ENCODE results near the gene TMEM156. TPM values are rescaled to one million over a fixed set of nuclear protein-coding genes. Genes with fewer than 3 reads are reported as not detected.
"Not testable (repeated sequence)": the region's sequence is repeated elsewhere in the genome, so short reads cannot be mapped to it uniquely, and the experiment has no call there.

The TMEM156 gene
- total RNA-seq, 1 donor from 2014 or later, result not detected

DNA sequence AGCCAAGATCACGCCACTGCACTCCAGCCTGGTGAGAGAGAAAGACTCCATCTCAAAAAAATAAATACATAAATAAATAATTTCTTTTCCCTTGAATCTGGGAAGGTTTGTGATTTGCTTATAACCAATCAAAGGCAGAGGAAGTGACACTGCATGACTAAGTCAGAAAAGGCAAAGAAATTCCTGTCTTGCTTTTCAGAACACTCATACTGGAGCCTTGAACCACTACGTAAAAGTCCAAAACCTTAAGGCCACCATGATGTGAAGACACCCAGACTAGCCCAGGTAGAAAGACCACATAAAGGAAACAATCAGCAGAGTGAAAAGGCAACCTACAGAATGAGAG, 36.6 kb downstream of the TMEM156 start:
- TF ChIP-seq, protein P1, sequence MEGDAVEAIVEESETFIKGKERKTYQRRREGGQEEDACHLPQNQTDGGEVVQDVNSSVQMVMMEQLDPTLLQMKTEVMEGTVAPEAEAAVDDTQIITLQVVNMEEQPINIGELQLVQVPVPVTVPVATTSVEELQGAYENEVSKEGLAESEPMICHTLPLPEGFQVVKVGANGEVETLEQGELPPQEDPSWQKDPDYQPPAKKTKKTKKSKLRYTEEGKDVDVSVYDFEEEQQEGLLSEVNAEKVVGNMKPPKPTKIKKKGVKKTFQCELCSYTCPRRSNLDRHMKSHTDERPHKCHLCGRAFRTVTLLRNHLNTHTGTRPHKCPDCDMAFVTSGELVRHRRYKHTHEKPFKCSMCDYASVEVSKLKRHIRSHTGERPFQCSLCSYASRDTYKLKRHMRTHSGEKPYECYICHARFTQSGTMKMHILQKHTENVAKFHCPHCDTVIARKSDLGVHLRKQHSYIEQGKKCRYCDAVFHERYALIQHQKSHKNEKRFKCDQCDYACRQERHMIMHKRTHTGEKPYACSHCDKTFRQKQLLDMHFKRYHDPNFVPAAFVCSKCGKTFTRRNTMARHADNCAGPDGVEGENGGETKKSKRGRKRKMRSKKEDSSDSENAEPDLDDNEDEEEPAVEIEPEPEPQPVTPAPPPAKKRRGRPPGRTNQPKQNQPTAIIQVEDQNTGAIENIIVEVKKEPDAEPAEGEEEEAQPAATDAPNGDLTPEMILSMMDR (IDR thresholded peaks at IDR 0.05; ENCODE audit: partially characterized antibody, unreplicated experiment), result no peak
- H3K27me3 Mint-ChIP-seq (ENCODE audit: unreplicated experiment), result peaks cover 2% of the 10 kb centered on the region
- H3K4me3 Mint-ChIP-seq (ENCODE audit: unreplicated experiment), result no peak overlapping the region
- H3K27ac Mint-ChIP-seq (ENCODE audit: unreplicated experiment), result no peak overlapping the region
- H3K4me1 Mint-ChIP-seq (ENCODE audit: low read depth, unreplicated experiment), result no peaks in the 10 kb centered on the region
- no peak for DNase-seq
- no peaks in the 10 kb centered on the region for H3K36me3 Mint-ChIP-seq (ENCODE audit: unreplicated experiment)
- no peaks in the 10 kb centered on the region for H3K9me3 Mint-ChIP-seq (ENCODE audit: unreplicated experiment)

DNA sequence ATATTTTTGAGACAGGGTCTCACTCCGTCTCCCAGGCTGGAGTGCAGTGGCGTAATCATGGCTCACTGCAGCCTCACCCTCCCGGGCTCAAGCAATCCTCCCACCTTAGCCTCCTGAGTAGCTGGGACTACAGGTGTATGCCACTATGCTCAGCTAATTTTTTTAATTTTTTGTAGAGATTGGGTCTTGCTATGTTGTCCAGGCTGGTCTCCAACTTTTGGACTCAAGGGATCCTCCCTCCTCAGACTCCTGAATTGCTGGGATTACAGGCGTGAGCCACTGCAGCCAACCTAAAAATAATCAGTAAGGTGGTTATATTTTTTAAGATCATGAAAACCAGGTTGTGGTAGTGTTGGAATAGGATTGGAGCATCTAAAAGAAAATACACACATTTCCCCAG, 38.1 kb downstream of the TMEM156 start:
- H3K27me3 Mint-ChIP-seq (ENCODE audit: unreplicated experiment), result no peaks in the 10 kb centered on the region
- TF ChIP-seq, protein P1 (IDR thresholded peaks at IDR 0.05; ENCODE audit: partially characterized antibody, unreplicated experiment), result no peak
- no peak for DNase-seq
- no peak overlapping the region for H3K27ac Mint-ChIP-seq (ENCODE audit: unreplicated experiment)
- H3K4me1 Mint-ChIP-seq (ENCODE audit: low read depth, unreplicated experiment), result no peaks in the 10 kb centered on the region
- H3K9me3 Mint-ChIP-seq (ENCODE audit: unreplicated experiment), result no peaks in the 10 kb centered on the region
- H3K36me3 Mint-ChIP-seq (ENCODE audit: unreplicated experiment), result no peaks in the 10 kb centered on the region
- no peak overlapping the region for H3K4me3 Mint-ChIP-seq (ENCODE audit: unreplicated experiment)

DNA sequence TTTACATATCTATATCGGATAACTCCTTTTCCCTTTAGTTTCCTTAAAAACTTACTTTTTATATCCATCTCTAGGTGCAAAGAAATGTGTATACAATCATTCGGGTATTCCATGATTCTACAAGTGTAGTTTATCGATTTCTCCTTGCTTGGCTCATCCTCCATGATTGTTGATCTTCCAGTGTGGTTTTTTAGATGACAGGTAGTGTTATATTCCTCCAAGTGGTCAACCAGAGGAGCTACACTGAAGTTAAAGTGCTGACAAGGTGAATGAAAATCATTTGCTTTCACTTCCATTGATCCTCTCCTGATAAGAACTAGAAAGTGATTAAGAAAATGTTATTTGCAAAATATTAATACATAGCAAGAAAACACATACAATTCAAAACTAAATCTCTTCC, 38.5 kb downstream of the TMEM156 start:
- Mint-ChIP-seq H3K27ac (ENCODE audit: unreplicated experiment) (no peak overlapping the region), H3K9me3 (ENCODE audit: unreplicated experiment) (no peaks in the 10 kb centered on the region), H3K4me3 (ENCODE audit: unreplicated experiment) (no peak overlapping the region), H3K36me3 (ENCODE audit: unreplicated experiment) (no peaks in the 10 kb centered on the region), H3K4me1 (ENCODE audit: low read depth, unreplicated experiment) (no peaks in the 10 kb centered on the region), H3K27me3 (ENCODE audit: unreplicated experiment) (no peaks in the 10 kb centered on the region)
- TF ChIP-seq, protein P1 (IDR thresholded peaks at IDR 0.05; ENCODE audit: partially characterized antibody, unreplicated experiment), result no peak
- DNase-seq, result no peak

DNA sequence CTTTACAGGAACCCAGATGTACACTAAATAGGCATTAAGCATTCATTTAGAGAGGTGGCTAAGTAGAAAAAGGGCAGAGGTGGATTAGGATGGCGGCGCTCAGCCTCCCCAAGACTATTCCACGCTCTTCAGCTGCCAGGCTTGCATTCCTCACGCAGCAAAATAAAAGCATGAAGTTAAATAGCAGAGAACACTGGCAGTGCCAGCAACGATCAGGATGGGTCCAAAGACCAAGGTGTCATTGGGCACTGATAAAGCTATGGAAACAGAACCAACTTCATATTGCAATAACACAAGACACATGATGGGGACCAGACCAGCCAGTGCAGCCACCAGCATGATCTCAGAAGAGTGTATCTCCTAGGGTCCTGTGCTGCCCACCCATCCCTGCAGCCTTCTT, 42.0 kb downstream of the TMEM156 start:
- no peaks in the 10 kb centered on the region for H3K27me3 Mint-ChIP-seq (ENCODE audit: unreplicated experiment)
- no peak overlapping the region for H3K4me3 Mint-ChIP-seq (ENCODE audit: unreplicated experiment)
- H3K9me3 Mint-ChIP-seq (ENCODE audit: unreplicated experiment), result no peaks in the 10 kb centered on the region
- H3K27ac Mint-ChIP-seq (ENCODE audit: unreplicated experiment), result no peak overlapping the region
- TF ChIP-seq, protein P1 (IDR thresholded peaks at IDR 0.05; ENCODE audit: partially characterized antibody, unreplicated experiment), result no peak
- no peaks in the 10 kb centered on the region for H3K36me3 Mint-ChIP-seq (ENCODE audit: unreplicated experiment)
- no peak for DNase-seq
- peaks cover 1% of the 10 kb centered on the region for H3K4me1 Mint-ChIP-seq (ENCODE audit: low read depth, unreplicated experiment)

DNA sequence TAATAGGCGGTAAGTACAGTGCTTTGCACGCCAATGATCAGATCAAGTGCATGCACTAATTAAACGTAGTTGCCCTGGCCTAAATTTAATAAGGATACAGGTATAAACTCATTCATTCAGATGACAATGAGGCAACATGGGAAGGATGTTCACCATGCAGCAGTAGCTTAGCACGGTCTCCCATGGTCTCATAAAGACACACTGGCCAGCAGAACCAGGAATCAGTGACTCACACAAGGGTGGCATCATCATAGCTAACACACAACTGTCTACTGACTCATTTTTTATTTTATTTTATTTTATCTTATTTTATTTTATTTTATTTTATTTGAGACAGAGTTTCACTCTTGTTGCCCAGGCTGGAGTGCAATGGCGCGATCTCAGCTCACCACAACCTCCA, 42.7 kb downstream of the TMEM156 start:
- no peak overlapping the region for H3K27ac Mint-ChIP-seq (ENCODE audit: unreplicated experiment)
- no peaks in the 10 kb centered on the region for H3K9me3 Mint-ChIP-seq (ENCODE audit: unreplicated experiment)
- no peak for DNase-seq
- peaks cover 1% of the 10 kb centered on the region for H3K4me1 Mint-ChIP-seq (ENCODE audit: low read depth, unreplicated experiment)
- H3K36me3 Mint-ChIP-seq (ENCODE audit: unreplicated experiment), result no peaks in the 10 kb centered on the region
- no peaks in the 10 kb centered on the region for H3K27me3 Mint-ChIP-seq (ENCODE audit: unreplicated experiment)
- TF ChIP-seq, protein P1 (IDR thresholded peaks at IDR 0.05; ENCODE audit: partially characterized antibody, unreplicated experiment), result no peak
- no peak overlapping the region for H3K4me3 Mint-ChIP-seq (ENCODE audit: unreplicated experiment)

DNA sequence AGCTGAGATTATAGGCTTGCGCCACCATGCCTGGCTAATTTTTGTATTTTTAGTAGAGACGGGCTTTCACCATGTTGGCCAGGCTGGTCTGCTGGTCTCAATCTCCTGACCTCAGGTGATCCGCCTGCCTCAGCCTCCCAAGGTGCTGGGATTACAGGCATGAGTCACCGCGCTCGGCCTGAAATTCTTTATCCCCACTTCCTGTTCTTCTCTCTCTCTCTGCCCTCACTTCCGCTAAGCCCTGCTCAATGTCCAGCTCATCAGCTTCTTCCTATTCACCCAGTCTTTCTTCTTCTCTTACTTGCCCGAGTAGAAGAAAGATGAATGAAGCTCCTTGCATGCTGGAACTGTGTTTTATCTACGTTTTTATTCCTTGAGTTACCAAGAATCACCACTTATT, 43.9 kb downstream of the TMEM156 start:
- not testable (repeated sequence) for H3K9me3 Mint-ChIP-seq (ENCODE audit: unreplicated experiment); DNase-seq; H3K4me1 Mint-ChIP-seq (ENCODE audit: low read depth, unreplicated experiment); H3K27ac Mint-ChIP-seq (ENCODE audit: unreplicated experiment); H3K36me3 Mint-ChIP-seq (ENCODE audit: unreplicated experiment); H3K27me3 Mint-ChIP-seq (ENCODE audit: unreplicated experiment); H3K4me3 Mint-ChIP-seq (ENCODE audit: unreplicated experiment)

Measured in glutamatergic neuron (in vitro differentiated cells).